Measurements from ENCODE around the gene BRMS1.

DNA sequence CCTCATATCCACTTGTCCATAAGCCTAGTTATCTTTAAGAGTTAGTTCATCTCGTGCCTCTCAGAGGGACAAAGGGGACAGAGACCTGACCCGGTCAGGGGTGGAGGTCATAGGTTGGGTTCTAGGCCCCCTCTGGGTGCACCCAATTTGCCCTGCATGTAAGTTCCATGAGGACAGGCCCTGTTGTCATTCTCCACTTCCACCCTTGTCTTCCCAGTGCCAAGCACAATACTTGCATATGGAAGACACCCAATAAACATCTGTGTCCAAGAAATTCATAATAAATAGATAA is 54.6 kb downstream of the BRMS1 start:
- TF ChIP-seq, protein P1, sequence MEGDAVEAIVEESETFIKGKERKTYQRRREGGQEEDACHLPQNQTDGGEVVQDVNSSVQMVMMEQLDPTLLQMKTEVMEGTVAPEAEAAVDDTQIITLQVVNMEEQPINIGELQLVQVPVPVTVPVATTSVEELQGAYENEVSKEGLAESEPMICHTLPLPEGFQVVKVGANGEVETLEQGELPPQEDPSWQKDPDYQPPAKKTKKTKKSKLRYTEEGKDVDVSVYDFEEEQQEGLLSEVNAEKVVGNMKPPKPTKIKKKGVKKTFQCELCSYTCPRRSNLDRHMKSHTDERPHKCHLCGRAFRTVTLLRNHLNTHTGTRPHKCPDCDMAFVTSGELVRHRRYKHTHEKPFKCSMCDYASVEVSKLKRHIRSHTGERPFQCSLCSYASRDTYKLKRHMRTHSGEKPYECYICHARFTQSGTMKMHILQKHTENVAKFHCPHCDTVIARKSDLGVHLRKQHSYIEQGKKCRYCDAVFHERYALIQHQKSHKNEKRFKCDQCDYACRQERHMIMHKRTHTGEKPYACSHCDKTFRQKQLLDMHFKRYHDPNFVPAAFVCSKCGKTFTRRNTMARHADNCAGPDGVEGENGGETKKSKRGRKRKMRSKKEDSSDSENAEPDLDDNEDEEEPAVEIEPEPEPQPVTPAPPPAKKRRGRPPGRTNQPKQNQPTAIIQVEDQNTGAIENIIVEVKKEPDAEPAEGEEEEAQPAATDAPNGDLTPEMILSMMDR (conservative IDR thresholded peaks at IDR 0.05; ENCODE audit: low read depth in 2 of 2) = no peak
- TF ChIP-seq EZH2 (IDR thresholded peaks at IDR 0.05; ENCODE audit: low read depth, unreplicated experiment) (no peak), CREB1 (CRISPR knock-in tag; IDR thresholded peaks at IDR 0.05; ENCODE audit: low read depth) (no peak)
- TF ChIP-seq, protein P2, sequence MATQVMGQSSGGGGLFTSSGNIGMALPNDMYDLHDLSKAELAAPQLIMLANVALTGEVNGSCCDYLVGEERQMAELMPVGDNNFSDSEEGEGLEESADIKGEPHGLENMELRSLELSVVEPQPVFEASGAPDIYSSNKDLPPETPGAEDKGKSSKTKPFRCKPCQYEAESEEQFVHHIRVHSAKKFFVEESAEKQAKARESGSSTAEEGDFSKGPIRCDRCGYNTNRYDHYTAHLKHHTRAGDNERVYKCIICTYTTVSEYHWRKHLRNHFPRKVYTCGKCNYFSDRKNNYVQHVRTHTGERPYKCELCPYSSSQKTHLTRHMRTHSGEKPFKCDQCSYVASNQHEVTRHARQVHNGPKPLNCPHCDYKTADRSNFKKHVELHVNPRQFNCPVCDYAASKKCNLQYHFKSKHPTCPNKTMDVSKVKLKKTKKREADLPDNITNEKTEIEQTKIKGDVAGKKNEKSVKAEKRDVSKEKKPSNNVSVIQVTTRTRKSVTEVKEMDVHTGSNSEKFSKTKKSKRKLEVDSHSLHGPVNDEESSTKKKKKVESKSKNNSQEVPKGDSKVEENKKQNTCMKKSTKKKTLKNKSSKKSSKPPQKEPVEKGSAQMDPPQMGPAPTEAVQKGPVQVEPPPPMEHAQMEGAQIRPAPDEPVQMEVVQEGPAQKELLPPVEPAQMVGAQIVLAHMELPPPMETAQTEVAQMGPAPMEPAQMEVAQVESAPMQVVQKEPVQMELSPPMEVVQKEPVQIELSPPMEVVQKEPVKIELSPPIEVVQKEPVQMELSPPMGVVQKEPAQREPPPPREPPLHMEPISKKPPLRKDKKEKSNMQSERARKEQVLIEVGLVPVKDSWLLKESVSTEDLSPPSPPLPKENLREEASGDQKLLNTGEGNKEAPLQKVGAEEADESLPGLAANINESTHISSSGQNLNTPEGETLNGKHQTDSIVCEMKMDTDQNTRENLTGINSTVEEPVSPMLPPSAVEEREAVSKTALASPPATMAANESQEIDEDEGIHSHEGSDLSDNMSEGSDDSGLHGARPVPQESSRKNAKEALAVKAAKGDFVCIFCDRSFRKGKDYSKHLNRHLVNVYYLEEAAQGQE (IDR thresholded peaks at IDR 0.05; ENCODE audit: unreplicated experiment) = no peak

All from GM23338 (cell line).